Muscle layer of duodenum (tissue), 2 donors: ENCODE results near the gene GULP1.
"Not testable (repeated sequence)": the region's sequence is repeated elsewhere in the genome, so short reads cannot be mapped to it uniquely, and the experiment has no call there.

Experiments used
- H3K27ac ChIP-seq: one replicate; pipeline ENCODE4 v1.7.0; 2013; ENCODE audit warnings: mild to moderate bottlenecking, low read length
- H3K27me3 ChIP-seq: one replicate; pipeline ENCODE4 v1.7.0; 2013; ENCODE audit warnings: low read depth, mild to moderate bottlenecking, control low read depth, low read length
- H3K36me3 ChIP-seq, 2 donors: one replicate each; pipeline ENCODE4 v1.7.0; 2013; ENCODE audit warnings: low read length in 2 of 2, control low read depth in 1 of 2, mild to moderate bottlenecking in 1 of 2; ENCODE audit not compliant: insufficient read depth in 2 of 2, control insufficient read depth in 1 of 2
- H3K4me1 ChIP-seq, 2 donors: one replicate each; pipeline ENCODE4 v1.7.0; 2013; ENCODE audit warnings: low read length in 2 of 2, mild to moderate bottlenecking in 2 of 2, control low read depth in 1 of 2, moderate library complexity in 1 of 2; ENCODE audit not compliant: insufficient read depth in 2 of 2, control insufficient read depth in 1 of 2
- H3K4me3 ChIP-seq, 2 donors: one replicate each; pipeline ENCODE4 v1.7.0; 2013; ENCODE audit warnings: low read length in 2 of 2, low read depth in 1 of 2, mild to moderate bottlenecking in 1 of 2
- H3K9me3 ChIP-seq, 2 donors: one replicate each; pipeline ENCODE4 v1.7.0; 2013; ENCODE audit warnings: low read length in 2 of 2, control low read depth in 1 of 2, mild to moderate bottlenecking in 1 of 2; ENCODE audit not compliant: control insufficient read depth in 1 of 2
- donor health status: healthy.

The GULP1 gene

DNA sequence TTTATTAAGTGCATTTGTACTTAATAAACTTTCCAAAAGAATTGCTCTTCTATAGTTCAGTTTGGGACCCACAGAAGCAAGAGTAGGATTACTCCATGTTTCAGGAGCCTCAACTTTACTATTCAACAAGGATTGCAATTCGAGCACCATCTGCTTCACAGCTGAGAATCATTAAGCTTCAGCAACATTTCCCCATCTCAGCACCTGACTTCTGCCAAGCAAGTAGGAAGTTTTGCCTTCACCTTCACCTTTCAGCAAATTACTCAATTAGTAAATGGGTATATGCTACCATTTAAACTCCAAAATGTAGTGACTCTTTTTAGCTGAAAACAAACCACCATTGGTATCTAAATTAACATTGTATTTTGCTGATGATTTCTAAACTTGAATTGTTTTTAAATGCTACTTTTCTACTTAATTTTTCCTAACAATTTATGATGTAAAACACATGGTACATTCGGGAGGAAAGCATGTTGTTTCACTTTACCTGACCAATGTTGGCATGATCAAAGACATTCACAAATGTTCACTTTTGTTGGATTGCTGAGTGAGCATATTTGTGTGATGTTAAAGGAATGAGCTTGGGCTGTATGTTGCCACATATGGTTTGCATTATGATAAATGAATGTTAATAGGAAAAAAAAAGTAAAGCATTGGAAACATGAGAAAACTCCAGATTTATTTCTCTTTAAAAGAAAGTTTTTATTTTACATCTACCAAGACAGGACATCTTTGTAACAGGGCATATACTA, 159.2 kb downstream of the GULP1 start:
- Histone ChIP-seq H3K4me3 (no peak overlapping the region), H3K27me3 (no peaks in the 10 kb centered on the region), H3K27ac (no peak overlapping the region), H3K4me1 (no peaks in the 10 kb centered on the region), H3K9me3 (no peaks in the 10 kb centered on the region), H3K36me3 (no peaks in the 10 kb centered on the region)

DNA sequence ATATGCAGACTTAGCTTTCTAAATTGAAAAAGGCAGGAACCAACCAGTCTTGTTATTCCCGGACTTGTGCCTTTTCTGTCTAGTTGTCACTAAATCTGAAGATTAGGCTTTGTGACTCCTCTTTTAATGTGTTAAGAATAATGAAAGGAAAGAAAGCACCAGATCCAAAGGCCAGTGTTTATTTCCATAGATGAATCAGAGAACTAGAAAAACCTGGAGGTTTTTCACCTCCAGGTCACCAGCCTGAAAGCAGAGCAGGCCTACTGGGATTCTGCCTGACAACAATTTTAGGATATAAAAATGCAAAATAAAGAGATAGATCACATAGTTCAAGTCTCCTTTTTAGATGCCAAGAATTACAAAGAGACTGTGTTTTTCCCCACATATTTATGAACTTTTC, 160.4 kb downstream of the GULP1 start:
- Histone ChIP-seq H3K4me3 (no peak overlapping the region), H3K27me3 (no peaks in the 10 kb centered on the region), H3K4me1 (no peaks in the 10 kb centered on the region), H3K9me3 (no peaks in the 10 kb centered on the region), H3K27ac (no peak overlapping the region), H3K36me3 (no peaks in the 10 kb centered on the region)

DNA sequence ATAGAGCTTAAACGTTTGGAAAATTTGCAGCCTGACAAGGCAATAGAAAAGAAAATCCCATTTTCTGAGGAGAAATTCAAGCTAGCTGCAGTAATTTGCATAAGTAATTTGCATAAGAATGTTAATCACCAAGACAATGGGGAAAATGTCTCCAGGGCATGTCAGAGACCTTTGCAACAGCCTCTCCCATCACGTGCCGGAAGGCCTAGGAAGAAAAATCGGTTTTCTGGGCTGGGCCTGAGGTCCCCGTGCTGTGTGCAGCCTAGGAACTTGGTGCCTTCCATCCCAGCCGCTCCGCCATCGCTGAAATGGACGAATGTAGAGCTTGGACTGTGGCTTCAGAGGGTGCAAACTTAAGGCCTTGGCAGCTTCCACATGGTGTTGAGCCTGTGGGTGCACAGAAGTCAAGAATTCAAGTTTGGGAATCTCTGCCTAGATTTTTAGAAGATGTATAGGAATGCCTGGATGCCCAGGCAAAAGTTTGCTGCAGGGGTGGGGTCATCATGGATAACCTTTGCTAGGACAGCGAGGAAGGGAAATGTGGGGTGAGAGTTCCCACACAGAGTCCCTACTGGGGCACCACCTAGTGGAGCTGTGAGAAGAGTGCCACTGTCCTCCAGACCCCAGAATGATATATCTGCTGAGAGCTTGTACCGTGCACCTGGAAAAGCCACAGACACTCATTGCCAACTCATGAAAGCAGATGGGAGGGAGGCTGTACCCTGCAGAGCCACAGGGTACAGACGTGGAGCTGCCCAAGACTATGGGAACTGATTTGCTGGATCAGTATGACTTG, 164.6 kb downstream of the GULP1 start:
- Histone ChIP-seq H3K36me3 (no peaks in the 10 kb centered on the region), H3K9me3 (no peaks in the 10 kb centered on the region), H3K4me1 (no peaks in the 10 kb centered on the region), H3K27ac (no peak overlapping the region), H3K27me3 (no peaks in the 10 kb centered on the region), H3K4me3 (no peak overlapping the region)

DNA sequence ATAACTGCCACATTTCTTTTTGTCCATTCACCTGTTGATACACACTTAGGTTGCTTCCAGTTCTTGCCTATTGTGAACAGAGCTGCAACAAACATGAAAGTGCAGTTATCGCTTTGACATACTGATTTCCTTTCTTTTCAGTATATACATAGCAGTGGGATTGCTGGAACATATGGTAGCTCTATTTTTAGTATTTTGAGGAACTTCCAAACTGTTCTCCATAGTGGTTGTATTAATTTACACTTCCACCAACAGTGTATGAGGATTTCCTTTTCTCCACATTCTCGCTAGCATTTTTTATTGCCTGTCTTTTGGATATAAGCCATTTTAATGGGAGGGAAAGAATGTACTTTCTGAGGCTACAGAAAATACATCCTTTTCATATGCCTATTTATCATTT, 167.4 kb downstream of the GULP1 start:
- no peaks in the 10 kb centered on the region for H3K36me3 ChIP-seq
- no peak overlapping the region for H3K4me3 ChIP-seq
- no peaks in the 10 kb centered on the region for H3K4me1 ChIP-seq
- no peak overlapping the region for H3K27ac ChIP-seq
- H3K9me3 ChIP-seq: no peaks in the 10 kb centered on the region
- no peaks in the 10 kb centered on the region for H3K27me3 ChIP-seq

DNA sequence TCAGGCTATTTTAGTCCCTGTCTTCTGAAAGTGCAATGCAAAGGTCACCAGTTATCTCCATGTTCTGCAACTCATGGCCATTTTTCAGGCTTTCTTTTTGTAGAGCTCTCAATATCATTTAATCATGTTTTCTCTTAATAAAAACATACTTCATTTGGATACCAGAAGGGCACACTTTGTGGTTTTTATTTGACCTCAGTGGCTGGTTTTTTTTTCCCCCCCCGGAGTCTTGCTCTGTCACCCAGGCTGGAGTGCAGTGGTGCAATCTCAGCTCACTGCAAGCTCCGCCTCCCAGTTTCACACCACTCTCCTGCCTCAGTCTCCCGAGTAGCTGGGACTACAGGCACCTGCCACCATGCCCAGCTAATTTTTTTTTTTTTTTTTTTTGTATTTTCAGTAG, 174.4 kb downstream of the GULP1 start:
- H3K27me3 ChIP-seq, H3K4me1 ChIP-seq, H3K27ac ChIP-seq, H3K36me3 ChIP-seq, H3K4me3 ChIP-seq, H3K9me3 ChIP-seq: not testable (repeated sequence)

DNA sequence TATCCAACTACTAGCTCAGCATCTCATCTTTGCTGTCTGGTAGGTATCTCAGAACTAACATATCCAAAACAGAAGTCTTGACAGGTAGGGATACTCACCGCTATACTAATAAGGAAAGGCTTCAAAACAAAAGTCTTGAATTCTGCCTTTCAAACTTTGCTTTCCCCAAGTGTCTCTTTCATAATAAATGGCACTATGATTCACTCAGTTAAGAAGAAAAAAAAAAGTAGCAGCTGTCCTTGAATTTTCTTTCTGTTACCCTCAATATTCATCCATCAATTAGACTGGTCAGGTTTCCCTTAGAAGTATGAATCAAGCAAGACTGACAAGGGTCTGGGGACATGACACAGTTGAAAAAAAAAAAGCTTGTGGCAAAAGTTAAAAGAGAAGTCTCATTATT, 175.1 kb downstream of the GULP1 start:
- Histone ChIP-seq H3K36me3 (no peaks in the 10 kb centered on the region), H3K27me3 (no peaks in the 10 kb centered on the region), H3K4me1 (no peaks in the 10 kb centered on the region), H3K27ac (no peak overlapping the region), H3K9me3 (no peaks in the 10 kb centered on the region), H3K4me3 (no peak overlapping the region)

DNA sequence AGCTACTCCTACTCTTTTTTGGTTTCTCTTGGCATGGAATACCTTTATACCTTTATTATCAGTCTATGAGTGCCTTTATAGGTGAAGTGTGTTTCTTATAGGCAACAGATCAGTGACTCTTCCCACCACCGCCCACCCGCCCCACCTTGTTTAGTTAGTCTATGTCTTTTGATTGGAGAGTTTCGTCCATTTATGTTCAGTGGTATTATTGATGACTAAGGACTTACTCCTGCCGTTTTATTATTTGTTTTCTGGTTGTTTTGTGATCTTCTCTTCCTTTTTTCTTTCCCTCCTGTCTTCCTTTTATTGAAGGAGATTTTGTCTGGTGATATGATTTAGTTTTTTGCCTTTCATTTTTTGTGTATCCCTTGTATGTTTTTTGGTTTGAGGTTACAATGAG, 179.5 kb downstream of the GULP1 start:
- no peak overlapping the region for H3K4me3 ChIP-seq
- H3K36me3 ChIP-seq: no peaks in the 10 kb centered on the region
- no peaks in the 10 kb centered on the region for H3K9me3 ChIP-seq
- H3K4me1 ChIP-seq: no peaks in the 10 kb centered on the region
- no peak overlapping the region for H3K27ac ChIP-seq
- H3K27me3 ChIP-seq: no peaks in the 10 kb centered on the region

DNA sequence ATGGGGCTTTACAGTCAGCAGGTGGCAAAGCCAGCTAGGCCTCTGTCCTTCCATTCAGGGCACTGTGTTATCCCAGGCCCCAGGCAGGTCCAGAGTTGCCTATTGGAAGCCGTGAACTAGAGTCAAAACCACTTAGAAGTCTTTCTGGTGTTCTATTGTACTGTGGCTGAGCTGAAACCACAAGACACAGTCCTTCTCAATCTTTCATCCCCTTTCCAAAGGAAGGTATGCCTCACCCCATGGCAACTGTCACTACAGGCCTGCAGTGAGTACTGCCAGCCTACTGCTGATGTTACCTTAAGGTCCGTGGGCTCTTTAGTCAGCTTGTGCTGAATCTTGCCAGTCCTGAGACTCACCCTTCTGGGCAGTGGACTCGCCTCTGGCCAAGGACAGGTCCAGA, 181.6 kb downstream of the GULP1 start:
- H3K4me3 ChIP-seq: no peak overlapping the region
- no peaks in the 10 kb centered on the region for H3K27me3 ChIP-seq
- no peak overlapping the region for H3K27ac ChIP-seq
- H3K9me3 ChIP-seq: no peaks in the 10 kb centered on the region
- H3K36me3 ChIP-seq: no peaks in the 10 kb centered on the region
- H3K4me1 ChIP-seq: no peaks in the 10 kb centered on the region

DNA sequence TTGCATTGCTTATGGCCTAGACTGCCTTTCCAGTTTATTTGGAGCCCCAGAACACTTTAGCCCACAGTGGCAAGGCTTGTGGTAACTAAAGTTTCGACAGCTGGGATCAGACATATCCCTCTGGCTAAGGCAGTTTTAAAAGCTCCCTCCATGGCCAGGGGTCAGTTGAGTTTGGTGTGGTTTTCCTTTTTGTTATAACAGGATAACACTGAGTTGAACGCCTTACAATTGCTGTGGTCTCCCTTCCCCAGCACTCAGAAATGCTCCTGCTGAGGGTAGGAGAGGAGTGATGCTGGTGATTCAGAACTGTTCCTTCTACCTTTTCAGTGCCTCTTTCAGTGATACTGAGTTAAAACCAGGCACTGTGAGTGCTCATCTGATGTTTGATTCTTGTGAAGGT, 182.6 kb downstream of the GULP1 start:
- no peaks in the 10 kb centered on the region for H3K27me3 ChIP-seq
- no peaks in the 10 kb centered on the region for H3K36me3 ChIP-seq

DNA sequence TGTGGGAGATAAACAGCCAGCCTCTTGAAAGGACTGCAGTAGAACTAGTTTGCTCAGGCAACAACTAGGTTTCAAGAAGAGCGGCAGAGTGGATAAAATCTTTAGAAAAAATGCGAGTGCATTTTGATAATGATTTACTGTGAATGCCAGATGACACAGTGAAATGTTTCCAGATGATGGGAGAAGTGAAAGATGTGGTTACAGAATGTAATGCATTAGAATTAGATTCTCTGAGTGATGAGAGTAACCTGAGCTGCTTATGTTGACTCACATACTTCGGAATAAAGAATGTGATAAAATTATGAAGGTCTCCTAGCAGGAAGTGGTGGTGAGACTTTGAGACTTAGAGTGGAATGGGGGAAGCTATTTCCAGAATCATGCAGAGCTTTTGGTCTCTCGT, 184.3 kb downstream of the GULP1 start:
- no peak overlapping the region for H3K4me3 ChIP-seq
- H3K27ac ChIP-seq: no peak overlapping the region
- H3K27me3 ChIP-seq: no peaks in the 10 kb centered on the region
- H3K36me3 ChIP-seq: no peaks in the 10 kb centered on the region
- peaks cover 0 to 4% of the 10 kb centered on the region in 2 donors for H3K4me1 ChIP-seq
- no peaks in the 10 kb centered on the region for H3K9me3 ChIP-seq

More for the DNA sequence above, 182.6 kb downstream of the GULP1 start:
- H3K4me3 ChIP-seq: no peak overlapping the region
- no peaks in the 10 kb centered on the region for H3K9me3 ChIP-seq
- no peak overlapping the region for H3K27ac ChIP-seq
- H3K4me1 ChIP-seq: peaks cover 0 to 4% of the 10 kb centered on the region in 2 donors

DNA sequence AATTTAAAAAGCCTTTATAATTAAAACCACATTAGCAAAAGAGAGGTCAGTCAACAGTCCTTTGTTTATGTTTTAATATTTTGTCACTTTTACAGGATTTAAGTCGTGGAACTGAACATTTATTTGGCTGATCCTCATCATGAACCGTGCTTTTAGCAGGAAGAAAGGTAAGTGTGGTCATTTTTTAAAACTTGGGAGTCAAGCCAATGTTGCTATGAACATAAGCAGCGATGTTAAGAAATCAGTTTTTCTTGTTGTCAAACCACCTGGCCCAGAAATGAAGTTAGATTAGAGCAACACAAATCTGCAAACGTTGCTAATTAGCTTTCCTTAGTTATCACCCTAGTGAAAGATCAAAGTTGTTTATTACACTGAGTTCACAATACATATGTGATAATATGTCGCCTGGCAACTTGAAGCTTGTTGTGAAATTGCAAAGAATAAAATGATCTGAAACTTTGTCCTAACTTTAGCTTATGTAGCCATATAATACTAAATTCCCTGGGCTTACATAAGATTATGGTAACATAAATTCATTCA, 186.0 kb downstream of the GULP1 start:
- H3K27ac ChIP-seq: no peak overlapping the region

More for the DNA sequence above, 186.0 kb downstream of the GULP1 start:
- peaks cover 0 to 4% of the 10 kb centered on the region in 2 donors for H3K4me1 ChIP-seq
- no peaks in the 10 kb centered on the region for H3K27me3 ChIP-seq
- H3K4me3 ChIP-seq: no peak overlapping the region
- H3K36me3 ChIP-seq: no peaks in the 10 kb centered on the region
- H3K9me3 ChIP-seq: no peaks in the 10 kb centered on the region
